Omental fat pad (tissue), 4 donors: Measurements from ENCODE around the gene CCL1. TPM values are rescaled to one million over a fixed set of nuclear protein-coding genes. Genes with fewer than 3 reads are reported as not detected.

ENCODE experiments used
- ATAC-seq: fragments of 150-250 bp; one replicate; pipeline ENCODE4 v1.9.1; 2016; ENCODE audit warnings: mild to moderate bottlenecking, moderate library complexity; ENCODE audit not compliant: low FRiP score
- DNase-seq: peaks from one replicate; pipeline ENCODE4 v3.0.0-alpha.2; 2019; ENCODE audit warnings: low spot score
- CTCF ChIP-seq, 3 donors: fragments of 450-650 bp; IDR thresholded peaks; one replicate each; pipeline ENCODE4 v1.5.1; 2016 to 2017; ENCODE audit warnings: antibody characterized with exemption in 3 of 3, mild to moderate bottlenecking in 3 of 3, moderate library complexity in 2 of 3
- total RNA-seq, 4 donors: library from RNA; depleted of rRNA; stranded (reverse); fragments of >200 nt; gene quantifications; one replicate each; pipeline ENCODE4 v1.1.0, GENCODE V29; 2016

Gene CCL1
- total RNA-seq, 4 donors from 2014 or later = not detected

GRCh38 chr17:34390649-34391048, 27.6 kb upstream of the CCL1 start:
- DNase-seq = no peak
- ATAC-seq = no peak
- TF ChIP-seq CTCF (IDR thresholded peaks at IDR 0.05) = no peak

GRCh38 chr17:34389126-34389750, 26.2 kb upstream of the CCL1 start:
- no peak for DNase-seq
- no peak for ATAC-seq
- no peak for TF ChIP-seq CTCF (IDR thresholded peaks at IDR 0.05)

- ATAC-seq (no peak), DNase-seq (no peak)
- no peak for TF ChIP-seq CTCF (IDR thresholded peaks at IDR 0.05)
Observed at GRCh38 chr17:34387566-34387965, 24.5 kb upstream of the CCL1 start.

GRCh38 chr17:34386697-34387550, 23.9 kb upstream of the CCL1 start:
- DNase-seq (no peak), ATAC-seq (no peak)
- no peak for TF ChIP-seq CTCF (IDR thresholded peaks at IDR 0.05)

- ATAC-seq (no peak), DNase-seq (no peak)
- no peak for TF ChIP-seq CTCF (IDR thresholded peaks at IDR 0.05)
Observed at GRCh38 chr17:34386343-34386696, 23.3 kb upstream of the CCL1 start.

- TF ChIP-seq CTCF (IDR thresholded peaks at IDR 0.05) = no peak
- ATAC-seq (no peak), DNase-seq (no peak)
Observed at GRCh38 chr17:34384822-34385605, 22.0 kb upstream of the CCL1 start.
